ENCODE measurements around the gene CDC123. TPM values are rescaled to one million over a fixed set of nuclear protein-coding genes. Genes with fewer than 3 reads are reported as not detected.

The CDC123 gene
- total RNA-seq, 1 experiment from 2014 or later: 153 TPM

DNA sequence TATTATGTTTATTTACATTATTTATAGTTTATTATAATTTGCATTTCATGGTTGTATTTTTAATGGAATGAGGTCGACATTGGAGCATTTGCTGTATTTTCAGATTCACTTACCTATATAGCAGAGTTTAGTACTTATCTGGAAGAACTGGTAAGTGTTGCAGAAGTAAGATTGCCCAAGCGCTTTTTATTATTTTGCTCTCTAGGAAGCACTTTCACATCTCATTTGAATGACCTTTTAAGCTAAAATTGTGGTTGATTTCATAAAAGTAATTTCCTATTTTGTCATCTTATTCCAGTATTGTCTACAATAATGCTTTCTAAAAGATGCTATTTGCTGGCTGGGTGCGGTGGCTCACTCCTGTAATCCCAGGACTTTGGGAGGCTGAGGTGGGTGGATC is 37.9 kb upstream of the CDC123 start (continued):
- TF ChIP-seq ATF6 (CRISPR knock-in tag; IDR thresholded peaks at IDR 0.05): no peak

- ChIA-PET POLR2A (no interaction called here), CTCF (no interaction called here)
- no peaks in the 10 kb centered on the region for H3K9me3 Mint-ChIP-seq
- peaks cover 29% of the 10 kb centered on the region for H3K36me3 Mint-ChIP-seq
- no peak overlapping the region for H3K27ac Mint-ChIP-seq
- H3K27me3 Mint-ChIP-seq (ENCODE audit: low read depth): no peaks in the 10 kb centered on the region
- H3K4me3 Mint-ChIP-seq: no peak overlapping the region
- TF ChIP-seq SOX15 (CRISPR knock-in tag; IDR thresholded peaks at IDR 0.05) (no peak), TEAD1 (CRISPR knock-in tag; IDR thresholded peaks at IDR 0.05) (no peak), GRHL2 (CRISPR knock-in tag; IDR thresholded peaks at IDR 0.05; ENCODE audit: insufficient replicate concordance, severe bottlenecking) (no peak), FOXP4 (CRISPR knock-in tag; IDR thresholded peaks at IDR 0.05) (no peak), ATF3 (CRISPR knock-in tag; conservative IDR thresholded peaks at IDR 0.05) (no peak), ZNF219 (CRISPR knock-in tag; IDR thresholded peaks at IDR 0.05; ENCODE audit: borderline replicate concordance) (no peak), TEAD4 (CRISPR knock-in tag; IDR thresholded peaks at IDR 0.05) (no peak), ZNF416 (CRISPR knock-in tag; IDR thresholded peaks at IDR 0.05) (no peak), ATF1 (CRISPR knock-in tag; IDR thresholded peaks at IDR 0.05) (no peak), JAZF1 (CRISPR knock-in tag; IDR thresholded peaks at IDR 0.05) (no peak), FOXP1 (CRISPR knock-in tag; IDR thresholded peaks at IDR 0.05; ENCODE audit: borderline replicate concordance) (no peak)
- TF ChIP-seq, protein P1, sequence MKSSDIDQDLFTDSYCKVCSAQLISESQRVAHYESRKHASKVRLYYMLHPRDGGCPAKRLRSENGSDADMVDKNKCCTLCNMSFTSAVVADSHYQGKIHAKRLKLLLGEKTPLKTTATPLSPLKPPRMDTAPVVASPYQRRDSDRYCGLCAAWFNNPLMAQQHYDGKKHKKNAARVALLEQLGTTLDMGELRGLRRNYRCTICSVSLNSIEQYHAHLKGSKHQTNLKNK (CRISPR knock-in tag; IDR thresholded peaks at IDR 0.05): no peak
- TF ChIP-seq, protein P2, sequence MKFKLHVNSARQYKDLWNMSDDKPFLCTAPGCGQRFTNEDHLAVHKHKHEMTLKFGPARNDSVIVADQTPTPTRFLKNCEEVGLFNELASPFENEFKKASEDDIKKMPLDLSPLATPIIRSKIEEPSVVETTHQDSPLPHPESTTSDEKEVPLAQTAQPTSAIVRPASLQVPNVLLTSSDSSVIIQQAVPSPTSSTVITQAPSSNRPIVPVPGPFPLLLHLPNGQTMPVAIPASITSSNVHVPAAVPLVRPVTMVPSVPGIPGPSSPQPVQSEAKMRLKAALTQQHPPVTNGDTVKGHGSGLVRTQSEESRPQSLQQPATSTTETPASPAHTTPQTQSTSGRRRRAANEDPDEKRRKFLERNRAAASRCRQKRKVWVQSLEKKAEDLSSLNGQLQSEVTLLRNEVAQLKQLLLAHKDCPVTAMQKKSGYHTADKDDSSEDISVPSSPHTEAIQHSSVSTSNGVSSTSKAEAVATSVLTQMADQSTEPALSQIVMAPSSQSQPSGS (CRISPR knock-in tag; IDR thresholded peaks at IDR 0.05; ENCODE audit: borderline replicate concordance, low read depth): no peak
- ATAC-seq (no peak), DNase-seq (ENCODE audit: low spot score) (no peak)
- no peaks in the 10 kb centered on the region for H3K4me1 Mint-ChIP-seq
Observed at GRCh38 chr10:12160664-12161063, 35.3 kb upstream of the CDC123 start.

DNA sequence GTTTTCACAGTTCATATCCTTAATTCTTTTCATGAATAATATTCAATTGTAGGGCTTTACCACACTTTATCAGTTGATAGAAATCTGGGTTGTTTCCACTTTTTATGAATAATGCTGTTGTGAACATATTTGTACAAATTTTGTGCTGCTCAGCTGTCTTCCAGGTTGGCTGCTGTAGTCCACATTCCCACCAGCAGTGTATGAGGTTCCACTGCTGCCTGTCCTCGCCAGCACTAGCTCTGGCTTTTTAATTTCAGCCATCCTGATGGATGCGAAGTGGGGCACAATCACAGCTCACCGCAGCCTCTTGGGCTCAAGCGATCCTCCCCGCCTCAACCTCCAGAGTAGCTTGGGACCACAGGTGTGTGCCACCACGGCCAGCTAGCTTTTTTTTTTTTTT is 33.1 kb upstream of the CDC123 start:
- DNase-seq (ENCODE audit: low spot score) (no peak), ATAC-seq (no peak)
- Mint-ChIP-seq H3K27me3 (ENCODE audit: low read depth) (no peaks in the 10 kb centered on the region), H3K4me3 (no peak overlapping the region), H3K9me3 (no peaks in the 10 kb centered on the region), H3K4me1 (no peaks in the 10 kb centered on the region), H3K27ac (no peak overlapping the region), H3K36me3 (peaks cover 40% of the 10 kb centered on the region)
- POLR2A ChIA-PET: interaction anchor here (0.7 to 0.8 kb wide), 2 partner anchors 33 to 561 kb away, joined by 7 to 11 read pairs; partner anchors contain the start of genes CDC123 and NUDT5
- TF ChIP-seq ATF3 (CRISPR knock-in tag; conservative IDR thresholded peaks at IDR 0.05): no peak
- no peak for TF ChIP-seq SMAD3 (CRISPR knock-in tag; IDR thresholded peaks at IDR 0.05; ENCODE audit: borderline replicate concordance)
- no peak for TF ChIP-seq ZBTB21 (CRISPR knock-in tag; IDR thresholded peaks at IDR 0.05; ENCODE audit: borderline replicate concordance)
- TF ChIP-seq E2F5 (CRISPR knock-in tag; IDR thresholded peaks at IDR 0.05): no peak
- TF ChIP-seq, protein P3, sequence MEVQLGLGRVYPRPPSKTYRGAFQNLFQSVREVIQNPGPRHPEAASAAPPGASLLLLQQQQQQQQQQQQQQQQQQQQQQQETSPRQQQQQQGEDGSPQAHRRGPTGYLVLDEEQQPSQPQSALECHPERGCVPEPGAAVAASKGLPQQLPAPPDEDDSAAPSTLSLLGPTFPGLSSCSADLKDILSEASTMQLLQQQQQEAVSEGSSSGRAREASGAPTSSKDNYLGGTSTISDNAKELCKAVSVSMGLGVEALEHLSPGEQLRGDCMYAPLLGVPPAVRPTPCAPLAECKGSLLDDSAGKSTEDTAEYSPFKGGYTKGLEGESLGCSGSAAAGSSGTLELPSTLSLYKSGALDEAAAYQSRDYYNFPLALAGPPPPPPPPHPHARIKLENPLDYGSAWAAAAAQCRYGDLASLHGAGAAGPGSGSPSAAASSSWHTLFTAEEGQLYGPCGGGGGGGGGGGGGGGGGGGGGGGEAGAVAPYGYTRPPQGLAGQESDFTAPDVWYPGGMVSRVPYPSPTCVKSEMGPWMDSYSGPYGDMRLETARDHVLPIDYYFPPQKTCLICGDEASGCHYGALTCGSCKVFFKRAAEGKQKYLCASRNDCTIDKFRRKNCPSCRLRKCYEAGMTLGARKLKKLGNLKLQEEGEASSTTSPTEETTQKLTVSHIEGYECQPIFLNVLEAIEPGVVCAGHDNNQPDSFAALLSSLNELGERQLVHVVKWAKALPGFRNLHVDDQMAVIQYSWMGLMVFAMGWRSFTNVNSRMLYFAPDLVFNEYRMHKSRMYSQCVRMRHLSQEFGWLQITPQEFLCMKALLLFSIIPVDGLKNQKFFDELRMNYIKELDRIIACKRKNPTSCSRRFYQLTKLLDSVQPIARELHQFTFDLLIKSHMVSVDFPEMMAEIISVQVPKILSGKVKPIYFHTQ (CRISPR knock-in tag; IDR thresholded peaks at IDR 0.05): no peak
- no peak for TF ChIP-seq TEAD1 (CRISPR knock-in tag; IDR thresholded peaks at IDR 0.05)
- no peak for TF ChIP-seq JAZF1 (CRISPR knock-in tag; IDR thresholded peaks at IDR 0.05)
- no peak for TF ChIP-seq STAT6 (CRISPR knock-in tag; conservative IDR thresholded peaks at IDR 0.05; ENCODE audit: low read depth)
- no peak for TF ChIP-seq TCF7 (CRISPR knock-in tag; IDR thresholded peaks at IDR 0.05; ENCODE audit: low read depth)
- CTCF ChIA-PET: interaction anchor here (0.6 kb wide), 1 partner anchor 97 kb away, joined by 3 read pairs; no protein-coding TSS in a partner anchor
